ENCODE data around the gene VASN. TPM values are rescaled to one million over a fixed set of nuclear protein-coding genes. Genes with fewer than 3 reads are reported as not detected.

Gene VASN
- total RNA-seq, 1 donor from 2014 or later: 0.11 TPM

GRCh38 chr16:4375717-4376116, 4.1 kb downstream of the VASN start:
- TF ChIP-seq CTCF (IDR thresholded peaks at IDR 0.05): no peak
- H3K9me3 Mint-ChIP-seq: no peaks in the 10 kb centered on the region
- intact Hi-C loops (cut with micrococcal nuclease): no loop called here
- H3K36me3 Mint-ChIP-seq (ENCODE audit: low read depth): peaks cover 16% of the 10 kb centered on the region
- POLR2A ChIA-PET: no interaction called here
- no peak for DNase-seq
- CTCF ChIA-PET: interaction anchor here (1.8 kb wide), 1 partner anchor 27 kb away, joined by 8 read pairs; no protein-coding TSS in a partner anchor
- H3K27me3 Mint-ChIP-seq: no peaks in the 10 kb centered on the region
- H3K27ac Mint-ChIP-seq: no peak overlapping the region
- ATAC-seq (ENCODE audit: low read depth): no peak
- peaks cover 20% of the 10 kb centered on the region for H3K4me1 Mint-ChIP-seq
- H3K4me3 Mint-ChIP-seq: no peak overlapping the region

GRCh38 chr16:4376126-4376892, 4.7 kb downstream of the VASN start:
- CTCF ChIA-PET: interaction anchor here (0.5 kb wide), 1 partner anchor 17 kb away, joined by 3 read pairs; no protein-coding TSS in a partner anchor
- POLR2A ChIA-PET: interaction anchor here (0.6 kb wide), 1 partner anchor 68 kb away, joined by 4 read pairs; no protein-coding TSS in a partner anchor
- no peak for TF ChIP-seq CTCF (IDR thresholded peaks at IDR 0.05)
- no peaks in the 10 kb centered on the region for H3K9me3 Mint-ChIP-seq
- ATAC-seq (ENCODE audit: low read depth) (no peak), DNase-seq (no peak)
- H3K27me3 Mint-ChIP-seq: no peaks in the 10 kb centered on the region
- intact Hi-C loops (cut with micrococcal nuclease): no loop called here
- peaks cover 20% of the 10 kb centered on the region for H3K4me1 Mint-ChIP-seq
- H3K27ac Mint-ChIP-seq: no peak overlapping the region
- H3K4me3 Mint-ChIP-seq: no peak overlapping the region
- H3K36me3 Mint-ChIP-seq (ENCODE audit: low read depth): peaks cover 20% of the 10 kb centered on the region

- ChIA-PET POLR2A (interaction anchor here (0.6 kb wide), 1 partner anchor 69 kb away, joined by 4 read pairs; no protein-coding TSS in a partner anchor), CTCF (interaction anchor here (0.5 to 0.9 kb wide), 2 partner anchors 18 to 26 kb away, joined by 3 read pairs; no protein-coding TSS in a partner anchor)
- Mint-ChIP-seq H3K27ac (no peak overlapping the region), H3K4me1 (peaks cover 20% of the 10 kb centered on the region), H3K4me3 (no peak overlapping the region), H3K27me3 (no peaks in the 10 kb centered on the region), H3K9me3 (no peaks in the 10 kb centered on the region), H3K36me3 (ENCODE audit: low read depth) (peaks cover 23% of the 10 kb centered on the region)
- no peak for DNase-seq
- intact Hi-C loops (cut with micrococcal nuclease): no loop called here
- ATAC-seq (ENCODE audit: low read depth): no peak
- TF ChIP-seq CTCF (IDR thresholded peaks at IDR 0.05): no peak
Measured at GRCh38 chr16:4376893-4377572, 5.4 kb downstream of the VASN start.

GRCh38 chr16:4377573-4378154, 6.0 kb downstream of the VASN start:
- H3K27ac Mint-ChIP-seq: no peak overlapping the region
- ATAC-seq (ENCODE audit: low read depth): no peak
- intact Hi-C loops (cut with micrococcal nuclease): no loop called here
- no peaks in the 10 kb centered on the region for H3K9me3 Mint-ChIP-seq
- no peaks in the 10 kb centered on the region for H3K27me3 Mint-ChIP-seq
- H3K4me1 Mint-ChIP-seq: peaks cover 14% of the 10 kb centered on the region
- H3K4me3 Mint-ChIP-seq: no peak overlapping the region
- POLR2A ChIA-PET: no interaction called here
- TF ChIP-seq CTCF (IDR thresholded peaks at IDR 0.05): no peak
- peaks cover 23% of the 10 kb centered on the region for H3K36me3 Mint-ChIP-seq (ENCODE audit: low read depth)
- DNase-seq: no peak
- CTCF ChIA-PET: interaction anchor here (0.9 to 1.3 kb wide), 2 partner anchors 26 to 28 kb away, joined by 3 to 4 read pairs; no protein-coding TSS in a partner anchor
